Lower lobe of right lung (tissue), 2 donors: ENCODE results near the gene NPTX1. TPM values are rescaled to one million over a fixed set of nuclear protein-coding genes. Genes with fewer than 3 reads are reported as not detected.
A peak's percentile ranks its signal among the peaks of the same experiment; 100 is the strongest.

Experiments used
- ATAC-seq, 2 donors: fragments of 200-7000 bp; cut with Tn5 transposase; one replicate each; pipeline ENCODE4 v1.9.1; 2020 to 2022; ENCODE audit warnings: mild to moderate bottlenecking in 2 of 2, moderate library complexity in 2 of 2
- DNase-seq: peaks from one replicate; pipeline ENCODE4 v3.0.0-alpha.2; 2020
- H3K27ac ChIP-seq: fragments of 200-600 bp; one replicate; pipeline ENCODE4 v1.8.0; 2022
- H3K27me3 ChIP-seq: fragments of 200-600 bp; one replicate; pipeline ENCODE4 v1.8.0; 2022; ENCODE audit warnings: low read depth
- H3K36me3 ChIP-seq: fragments of 200-600 bp; one replicate; pipeline ENCODE4 v1.8.0; 2022; ENCODE audit warnings: mild to moderate bottlenecking
- H3K4me1 ChIP-seq: fragments of 200-600 bp; one replicate; pipeline ENCODE4 v1.8.0; 2022
- H3K4me3 ChIP-seq: fragments of 200-600 bp; one replicate; pipeline ENCODE4 v1.8.0; 2022; ENCODE audit warnings: mild to moderate bottlenecking
- H3K9me3 ChIP-seq: fragments of 200-600 bp; one replicate; pipeline ENCODE4 v1.8.0; 2022
- CTCF ChIP-seq: fragments of 200-600 bp; IDR thresholded peaks from one replicate; pipeline ENCODE4 v1.8.0; 2022; ENCODE audit warnings: antibody characterized with exemption, mild to moderate bottlenecking
- intact Hi-C: fragments of 100-400 bp; cut with DNase I; formaldehyde crosslinking; loops from one replicate; pipeline ENCODE4 v1.11.0; 2022
- total RNA-seq: library from RNA; stranded (reverse); fragmentation: NEBNext Ultra II Directional; extraction: Animal tissue kit (Norgen Biotek cat#: 25700); gene quantifications from one replicate; pipeline ENCODE4 v1.2.1, GENCODE V29; 2021
- donor health status: DM: no; HTN: yes; CAD: no; lungs with severe emphysema.

The NPTX1 gene
- total RNA-seq, 1 donor from 2014 or later, result 2.1 TPM

DNA sequence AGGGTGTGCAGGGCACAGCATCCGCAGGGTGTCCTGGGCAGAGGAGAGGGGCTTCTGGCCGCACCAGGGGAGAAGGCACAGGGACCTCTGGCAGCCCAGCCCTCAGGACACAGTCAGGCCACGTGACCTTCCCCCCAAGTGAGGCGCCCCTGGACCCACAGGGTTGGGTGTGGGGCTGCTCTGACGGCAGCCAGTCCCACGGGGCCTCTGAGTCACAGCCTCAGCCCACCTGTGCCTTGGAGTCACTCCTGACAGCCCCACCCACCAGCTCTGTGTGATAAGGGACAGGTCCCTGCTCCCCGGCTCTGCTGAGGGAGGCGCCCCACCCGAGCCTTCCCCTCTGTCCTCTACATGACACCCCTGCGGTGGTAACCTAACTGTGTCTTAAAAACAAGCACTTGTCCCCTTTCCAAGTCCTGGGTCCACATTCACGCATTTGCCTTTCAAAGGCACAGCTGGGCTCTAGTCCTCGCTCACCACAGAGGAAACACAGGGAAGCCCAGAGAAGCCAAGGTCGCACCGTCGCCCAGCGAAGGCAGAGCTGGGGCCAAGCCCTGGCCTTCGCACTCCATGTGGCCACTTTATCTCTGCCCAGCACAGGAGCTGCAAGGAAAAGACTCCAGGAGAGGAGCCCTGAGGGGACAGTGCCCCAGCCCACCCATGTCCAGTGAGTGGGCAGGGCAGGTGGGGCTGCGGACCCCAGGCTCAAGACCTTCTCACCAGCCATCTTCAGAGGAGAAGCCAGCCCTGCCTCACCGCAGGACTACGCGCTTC, 5.1 kb upstream of the NPTX1 start:
- H3K4me3 ChIP-seq, result no peak overlapping the region
- H3K27ac ChIP-seq, result no peak overlapping the region
- H3K36me3 ChIP-seq, result no peaks in the 10 kb centered on the region
- H3K4me1 ChIP-seq, result peaks cover 26% of the 10 kb centered on the region
- intact Hi-C loops, result no loop called here
- H3K9me3 ChIP-seq, result no peaks in the 10 kb centered on the region
- ATAC-seq (no peak), DNase-seq (no peak)
- TF ChIP-seq CTCF, result no peak
- H3K27me3 ChIP-seq, result peaks cover 78% of the 10 kb centered on the region

- Histone ChIP-seq H3K36me3 (no peaks in the 10 kb centered on the region), H3K4me1 (peaks cover 36% of the 10 kb centered on the region), H3K27me3 (peaks cover 76% of the 10 kb centered on the region), H3K9me3 (no peaks in the 10 kb centered on the region), H3K27ac (no peak overlapping the region), H3K4me3 (no peak overlapping the region)
- ATAC-seq (no peak), DNase-seq (no peak)
- intact Hi-C loops, result no loop called here
- no peak for TF ChIP-seq CTCF
Measured at GRCh38 chr17:80480248-80480647, 3.8 kb upstream of the NPTX1 start.

DNA sequence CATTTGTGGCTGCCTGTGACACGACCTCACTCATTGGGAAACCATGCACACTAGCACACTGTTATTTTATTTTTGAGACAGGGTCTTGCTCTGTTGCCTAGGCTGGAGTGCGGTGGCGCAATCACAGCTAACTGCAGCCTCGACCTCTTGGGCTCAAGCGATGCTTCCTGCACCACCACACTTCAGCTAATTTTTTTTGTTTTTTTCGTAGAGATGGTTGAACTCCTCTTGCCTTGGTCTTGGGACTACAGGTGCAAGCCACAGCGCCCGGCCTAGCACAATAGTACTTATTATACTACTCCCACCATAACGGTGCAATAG, 2.8 kb upstream of the NPTX1 start:
- H3K4me1 ChIP-seq, result peaks cover 46% of the 10 kb centered on the region
- peaks cover 83% of the 10 kb centered on the region for H3K27me3 ChIP-seq
- TF ChIP-seq CTCF, result no peak
- no peak for ATAC-seq
- no peak overlapping the region for H3K27ac ChIP-seq
- DNase-seq, result no peak
- intact Hi-C loops, result no loop called here
- H3K9me3 ChIP-seq, result no peaks in the 10 kb centered on the region
- H3K36me3 ChIP-seq, result no peaks in the 10 kb centered on the region
- H3K4me3 ChIP-seq, result no peak overlapping the region

GRCh38 chr17:80478487-80479245, 2.3 kb upstream of the NPTX1 start:
- no peak for DNase-seq
- Histone ChIP-seq H3K27me3 (peaks cover 88% of the 10 kb centered on the region), H3K4me1 (peaks cover 46% of the 10 kb centered on the region), H3K4me3 (peak overlapping the region; percentile 42), H3K27ac (no peak overlapping the region), H3K9me3 (no peaks in the 10 kb centered on the region), H3K36me3 (no peaks in the 10 kb centered on the region)
- intact Hi-C loops, result no loop called here
- TF ChIP-seq CTCF, result no peak
- peak in 1 of 2 donors; percentile 5 for ATAC-seq

GRCh38 chr17:80477647-80478478, 1.5 kb upstream of the NPTX1 start:
- intact Hi-C loops, result no loop called here
- Histone ChIP-seq H3K27ac (no peak overlapping the region), H3K27me3 (peaks cover 96% of the 10 kb centered on the region), H3K36me3 (no peaks in the 10 kb centered on the region), H3K4me3 (peak overlapping the region; percentile 42), H3K4me1 (peaks cover 46% of the 10 kb centered on the region), H3K9me3 (no peaks in the 10 kb centered on the region)
- ATAC-seq (no peak), DNase-seq (no peak)
- peak; percentile 36 for TF ChIP-seq CTCF
